Esophagus muscularis mucosa (tissue), 2 donors: ENCODE results near the gene C13orf42.

ENCODE experiments used
- EP300 ChIP-seq: sonication (generic); formaldehyde crosslinking; IDR thresholded peaks from one replicate; pipeline ENCODE4 v1.6.1; 2017; ENCODE audit warnings: antibody characterized with exemption
- POLR2A ChIP-seq: fragments of 450-650 bp; IDR thresholded peaks from one replicate; pipeline ENCODE4 v1.6.1; 2017; ENCODE audit warnings: antibody characterized with exemption, moderate library complexity, mild to moderate bottlenecking, low read depth

GRCh38 chr13:51158365-51158764, 47.3 kb upstream of the C13orf42 start:
- TF ChIP-seq POLR2A (no peak), EP300 (no peak)
